HG03520 (cell line): ENCODE measurements around the gene FOXB2.

Experiments
- ATAC-seq: cut with Tn5 transposase; IDR thresholded peaks from one replicate; pipeline ENCODE4 v1.9.1; 2021; ENCODE audit warnings: mild to moderate bottlenecking, moderate library complexity; ENCODE audit not compliant: unreplicated experiment

The FOXB2 gene

DNA sequence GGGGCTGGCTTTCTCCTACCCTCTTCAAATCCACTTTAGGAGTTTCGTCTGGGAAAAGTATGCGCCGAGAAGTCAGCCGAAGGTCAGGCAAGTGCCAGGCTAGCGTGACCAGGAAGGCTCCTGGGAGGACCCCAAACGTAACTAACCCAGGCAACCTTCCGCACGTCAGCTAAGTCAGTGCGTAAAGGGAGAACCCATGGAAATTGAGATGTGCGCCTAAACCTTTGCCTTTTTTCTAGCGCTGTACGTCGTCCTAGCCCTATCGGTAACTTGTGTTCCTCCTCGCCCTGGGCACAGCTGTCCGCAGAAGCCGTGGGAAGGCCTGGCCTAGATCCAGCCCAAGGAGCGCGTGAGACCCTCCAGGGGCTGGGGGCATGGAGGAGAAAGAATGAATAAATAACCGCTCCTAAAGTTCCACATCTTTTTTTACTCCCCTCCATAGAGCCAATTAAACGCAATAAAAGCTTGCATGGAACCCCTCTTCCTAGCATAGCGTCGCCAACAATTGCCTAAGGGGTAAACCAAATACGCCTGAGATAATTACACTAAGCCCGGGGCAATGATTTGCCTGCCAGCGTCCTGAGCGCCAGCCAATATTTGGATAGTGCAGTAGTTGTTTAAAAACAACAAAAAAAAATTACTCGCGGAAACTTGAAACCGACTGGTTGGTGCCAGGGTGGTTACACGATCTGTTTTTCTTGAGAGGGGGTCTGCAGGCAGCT lies 4.0 kb upstream of the FOXB2 start:
- no peak for ATAC-seq

DNA sequence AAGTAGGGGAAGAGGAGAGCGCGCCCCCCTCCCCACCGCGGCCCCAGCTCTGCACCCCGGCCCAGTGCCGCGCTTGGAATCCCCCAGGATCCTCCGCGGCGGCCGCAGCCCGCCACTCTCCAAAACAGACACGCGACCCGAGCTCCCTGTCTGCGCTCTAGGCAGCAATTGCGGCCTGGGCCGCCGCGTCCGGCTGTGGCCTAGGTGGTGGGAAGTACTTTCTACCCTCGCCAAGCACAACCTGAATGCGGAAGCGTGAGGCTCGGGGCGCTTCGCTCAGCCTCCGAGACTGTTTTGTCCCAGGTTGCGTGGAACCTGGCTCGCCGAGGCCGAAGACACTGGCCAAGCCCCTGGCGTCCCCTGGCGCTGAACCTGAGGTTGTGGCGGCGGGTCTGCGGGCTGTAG lies 3.3 kb upstream of the FOXB2 start:
- ATAC-seq = no peak

DNA sequence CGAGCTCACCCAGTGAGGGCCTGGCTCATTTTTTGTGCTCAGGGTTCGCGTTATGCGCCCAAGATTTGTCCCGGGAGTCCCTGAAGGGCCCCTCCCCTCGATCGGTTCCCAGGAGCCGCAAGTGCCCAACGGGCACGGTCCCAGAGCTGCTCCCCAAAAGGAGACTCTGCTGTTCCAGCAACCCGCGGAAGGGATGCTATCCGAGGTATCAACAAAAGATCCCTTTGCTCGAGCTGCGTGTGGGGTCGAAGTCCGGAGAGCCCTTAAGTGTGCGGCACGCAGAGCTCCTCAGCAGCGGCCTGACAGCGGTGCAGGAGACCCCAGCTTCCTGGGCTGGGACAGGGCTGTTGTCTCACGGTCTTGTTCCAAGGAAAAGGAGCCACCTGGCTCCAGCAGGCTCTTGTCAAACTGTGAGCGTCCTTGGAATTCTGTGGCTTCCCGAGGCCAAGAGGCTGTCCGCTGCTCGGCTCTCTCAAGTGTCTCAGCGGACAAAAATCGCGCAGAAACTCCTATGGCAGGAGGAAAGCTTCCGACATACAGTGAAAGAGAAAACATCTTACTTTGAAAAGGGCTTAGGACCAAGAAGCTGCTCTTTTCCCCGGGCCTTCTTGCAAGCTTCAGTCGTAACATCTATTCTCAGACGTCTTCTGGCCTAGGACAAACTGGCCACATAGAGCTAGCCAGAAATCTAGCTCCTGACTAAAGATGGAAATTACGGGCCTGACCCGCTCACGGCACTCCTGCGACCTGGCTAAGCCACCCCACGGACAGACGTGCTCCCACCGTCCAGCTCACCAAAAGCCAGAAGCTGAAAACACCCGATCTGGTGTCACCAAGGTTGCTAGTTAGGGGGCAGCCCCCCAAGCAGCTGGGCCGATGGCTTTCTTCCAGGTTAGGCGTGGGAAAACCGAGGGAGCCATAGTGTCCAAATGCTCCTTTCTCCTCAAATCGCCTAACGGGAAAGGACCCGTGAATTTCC lies 2.6 kb upstream of the FOXB2 start:
- no peak for ATAC-seq

DNA sequence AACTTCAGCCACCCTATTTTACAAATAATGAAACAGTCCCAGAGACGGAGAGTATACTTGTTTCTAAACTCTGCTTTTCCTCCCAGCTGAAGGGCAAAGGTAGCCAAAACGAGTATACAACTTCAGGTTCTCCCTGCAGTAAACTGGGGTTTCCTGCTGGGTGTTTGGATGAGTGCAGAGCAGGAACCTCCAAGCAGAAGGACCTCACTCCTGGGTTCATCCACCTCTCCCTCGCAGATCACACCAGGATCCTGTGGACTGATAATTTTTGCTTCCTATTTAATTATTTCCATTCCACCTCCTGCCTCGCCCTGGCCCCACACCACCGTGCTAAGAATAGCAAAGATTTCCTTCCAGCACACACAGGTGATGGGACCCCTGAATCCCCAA lies 2.0 kb upstream of the FOXB2 start:
- no peak for ATAC-seq

DNA sequence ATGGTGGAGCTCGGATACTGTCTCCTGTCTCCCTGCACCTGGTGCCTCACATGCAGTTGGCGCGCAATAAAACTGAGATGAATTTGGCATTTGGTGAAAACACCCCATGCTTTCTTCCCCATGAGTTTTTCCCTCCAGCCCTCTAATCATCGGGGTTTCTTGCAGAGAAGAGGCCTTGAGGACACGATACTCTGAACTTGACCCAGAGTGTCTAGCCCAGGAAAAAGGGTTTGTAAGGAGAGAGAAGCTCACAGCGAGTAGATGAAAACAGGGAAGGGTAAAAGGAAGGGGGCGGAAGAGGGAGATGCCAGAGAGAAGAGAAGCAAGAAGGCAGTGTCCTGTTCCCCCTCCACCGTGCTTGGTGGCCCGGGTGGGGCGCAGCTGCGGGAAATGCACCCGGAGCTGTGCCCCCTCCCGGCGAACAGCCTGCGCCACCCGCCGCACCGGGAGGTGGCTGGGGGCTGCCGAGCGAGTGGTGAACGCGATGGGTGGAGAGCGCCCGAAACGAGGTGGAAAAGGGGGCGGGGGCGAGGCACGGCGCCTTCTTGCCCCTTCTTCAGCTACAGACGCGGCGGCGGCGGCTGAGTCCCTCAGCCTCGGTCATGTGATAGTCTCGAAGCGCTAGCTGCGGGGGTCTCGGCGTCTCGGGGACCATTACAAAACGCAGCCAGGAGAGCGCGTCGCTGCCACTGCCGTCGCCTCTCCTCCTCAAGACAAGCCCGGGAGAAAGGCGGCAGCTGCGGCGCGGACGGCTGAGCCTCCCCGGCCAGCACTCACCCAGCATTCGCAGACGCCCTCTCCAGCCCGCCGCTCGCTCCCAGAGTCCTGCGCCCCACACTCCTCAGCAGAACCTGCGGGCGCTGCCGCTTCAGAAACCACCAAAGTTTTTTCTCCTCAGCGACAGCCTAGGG lies 1.1 kb upstream of the FOXB2 start:
- no peak for ATAC-seq

DNA sequence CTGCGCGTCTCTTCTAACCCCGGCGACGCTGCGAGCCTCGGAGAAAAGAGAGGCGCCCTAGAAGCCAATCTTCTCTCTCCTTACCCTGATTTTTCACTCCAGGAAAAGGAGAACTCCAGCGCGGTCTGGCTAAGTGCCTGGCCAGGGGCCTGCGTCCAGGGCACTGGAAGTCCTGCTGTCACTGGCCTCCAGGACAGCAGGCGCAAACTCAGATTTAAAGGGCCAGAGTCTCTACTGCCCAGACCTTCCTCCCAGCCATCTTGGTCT lies 553 bp upstream of the FOXB2 start:
- ATAC-seq = no peak

DNA sequence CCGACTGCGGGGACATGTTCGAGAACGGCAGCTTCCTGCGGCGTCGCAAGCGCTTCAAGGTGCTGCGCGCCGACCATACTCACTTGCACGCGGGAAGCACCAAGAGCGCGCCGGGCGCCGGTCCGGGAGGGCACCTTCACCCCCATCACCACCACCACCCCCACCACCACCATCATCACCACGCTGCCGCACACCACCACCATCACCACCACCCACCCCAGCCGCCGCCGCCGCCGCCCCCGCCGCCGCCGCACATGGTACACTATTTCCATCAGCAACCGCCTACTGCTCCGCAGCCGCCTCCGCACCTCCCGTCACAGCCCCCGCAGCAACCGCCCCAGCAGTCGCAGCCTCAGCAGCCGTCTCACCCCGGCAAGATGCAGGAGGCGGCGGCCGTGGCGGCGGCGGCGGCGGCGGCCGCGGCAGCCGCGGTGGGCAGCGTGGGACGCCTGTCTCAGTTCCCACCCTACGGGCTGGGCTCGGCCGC lies 514 bp downstream of the FOXB2 start:
- ATAC-seq = no peak

DNA sequence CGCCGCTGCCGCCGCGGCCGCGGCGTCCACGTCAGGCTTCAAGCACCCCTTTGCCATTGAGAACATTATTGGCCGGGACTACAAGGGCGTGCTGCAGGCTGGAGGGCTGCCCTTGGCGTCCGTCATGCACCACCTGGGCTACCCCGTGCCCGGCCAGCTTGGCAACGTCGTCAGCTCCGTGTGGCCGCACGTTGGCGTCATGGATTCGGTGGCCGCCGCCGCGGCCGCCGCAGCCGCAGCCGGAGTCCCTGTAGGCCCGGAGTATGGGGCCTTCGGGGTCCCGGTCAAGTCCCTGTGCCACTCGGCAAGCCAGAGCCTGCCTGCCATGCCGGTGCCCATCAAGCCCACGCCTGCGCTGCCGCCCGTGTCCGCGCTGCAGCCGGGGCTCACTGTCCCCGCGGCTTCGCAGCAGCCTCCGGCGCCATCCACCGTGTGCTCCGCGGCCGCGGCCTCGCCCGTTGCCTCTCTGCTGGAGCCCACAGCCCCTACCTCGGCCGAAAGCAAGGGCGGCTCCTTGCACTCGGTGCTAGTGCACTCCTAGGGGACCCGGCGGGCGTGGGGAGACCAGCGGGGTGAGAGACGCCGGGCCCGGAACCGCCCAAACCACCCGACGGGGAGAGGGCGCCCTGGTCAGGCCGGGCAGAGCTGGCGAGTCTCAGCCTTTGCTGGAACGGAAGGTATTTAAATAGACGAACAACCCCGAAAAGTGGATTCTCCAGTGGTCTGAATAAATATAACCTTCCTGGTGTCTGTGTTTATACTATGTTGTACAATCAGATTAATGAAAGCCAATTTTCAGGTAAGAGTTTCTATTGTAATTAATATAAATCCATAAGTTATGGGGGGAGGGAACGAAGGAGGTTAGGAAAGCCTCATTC lies 1.2 kb downstream of the FOXB2 start:
- ATAC-seq = no peak

DNA sequence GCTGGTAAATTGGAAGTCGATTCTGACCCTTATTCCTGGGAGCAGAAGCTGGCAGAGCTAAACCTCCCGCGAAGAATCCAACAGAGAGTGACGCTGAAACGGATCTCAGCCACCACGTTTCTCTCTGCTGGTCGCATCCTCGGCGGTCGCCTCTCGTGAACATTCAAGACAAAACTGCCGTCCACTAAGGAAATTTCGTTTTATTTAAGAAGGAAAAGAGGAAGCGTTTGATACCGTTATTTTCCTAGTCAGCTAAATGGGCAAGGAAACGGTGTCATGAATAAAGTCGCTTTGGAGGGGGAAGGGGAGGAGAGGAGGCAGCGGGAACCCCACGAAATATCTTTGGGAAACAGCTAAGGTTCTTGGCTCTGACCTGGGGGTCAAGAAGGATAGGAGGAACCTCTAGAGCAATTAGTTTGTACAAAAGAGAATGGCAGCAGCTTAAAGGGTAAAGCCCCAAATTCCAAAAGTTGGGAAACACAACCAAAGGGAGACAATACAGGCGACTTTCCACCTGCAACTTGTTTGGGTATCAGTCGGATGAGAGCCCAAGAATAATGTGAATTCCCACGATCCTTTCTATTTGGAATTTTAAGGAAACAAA lies 1.9 kb downstream of the FOXB2 start:
- no peak for ATAC-seq

DNA sequence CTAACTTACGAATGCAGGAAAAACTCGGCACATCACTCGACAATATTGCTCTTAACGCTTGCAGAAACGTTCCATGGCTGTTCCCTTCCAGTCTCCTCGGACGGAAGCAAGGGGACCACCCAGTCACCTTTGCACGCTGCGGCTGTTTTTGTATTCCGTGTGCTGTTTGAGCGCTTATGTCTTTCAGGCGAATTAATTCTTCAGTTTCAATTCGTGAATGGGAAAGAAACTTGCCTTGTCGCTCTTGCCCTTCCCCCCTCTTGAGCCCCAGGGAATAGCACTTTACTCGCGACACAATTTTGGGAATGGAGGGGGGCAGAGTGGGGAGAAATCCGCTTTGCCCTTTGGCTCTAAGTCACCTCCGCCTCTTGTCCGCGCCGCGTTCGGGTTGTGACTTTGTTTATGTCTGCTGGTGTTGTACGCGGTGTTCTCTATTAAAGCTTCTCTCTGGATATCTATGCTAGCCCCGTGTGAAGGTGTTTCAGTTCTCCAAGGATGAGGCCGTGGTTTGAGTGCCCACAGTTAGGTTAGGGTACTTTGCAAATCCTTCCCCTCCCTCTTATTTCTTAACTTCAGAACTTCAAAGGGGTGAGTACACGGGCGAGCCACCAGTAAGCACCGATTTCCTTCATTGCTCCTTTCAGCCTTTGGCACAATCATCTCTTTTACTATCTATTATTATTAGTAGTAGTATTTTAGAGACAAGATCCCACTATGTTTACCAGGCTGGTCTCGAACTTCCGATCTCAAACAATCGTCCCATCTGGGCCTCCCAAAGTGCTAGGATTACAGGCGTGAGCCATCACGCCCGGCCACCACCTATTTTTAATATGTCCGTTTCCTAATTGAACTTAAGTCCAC lies 2.7 kb downstream of the FOXB2 start:
- no peak for ATAC-seq

DNA sequence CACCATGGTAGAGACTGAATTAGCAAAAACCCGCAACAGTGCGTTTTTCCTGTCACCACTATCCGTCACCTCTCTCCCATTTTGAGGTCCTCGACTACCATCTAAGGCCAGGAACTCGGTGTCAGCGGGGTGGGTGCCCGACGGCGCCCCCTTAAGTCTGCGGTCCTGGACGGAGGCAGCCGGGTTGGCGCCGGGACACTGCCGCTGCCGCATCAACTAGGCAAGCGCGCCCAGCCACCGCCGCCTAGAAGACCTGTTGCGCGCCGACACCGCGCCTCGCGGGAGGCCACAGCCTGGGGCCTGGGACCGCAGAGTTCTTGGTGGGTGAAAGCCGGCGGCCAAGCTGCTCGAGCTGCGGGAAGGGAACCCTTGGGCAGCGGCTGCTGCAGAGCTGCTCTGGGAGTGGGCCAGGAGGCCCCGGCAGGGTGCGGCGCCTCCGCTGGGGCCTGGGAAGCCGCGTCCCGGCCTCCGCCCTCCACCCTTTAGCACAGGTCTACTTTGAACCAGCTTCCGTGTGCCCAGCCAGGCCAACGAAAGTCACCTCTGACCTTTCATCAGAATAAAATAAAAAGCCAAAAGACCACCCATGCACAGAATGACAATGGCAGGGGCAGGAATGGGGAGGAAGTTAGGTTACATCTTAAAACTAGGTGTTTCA lies 3.5 kb downstream of the FOXB2 start:
- ATAC-seq = no peak

DNA sequence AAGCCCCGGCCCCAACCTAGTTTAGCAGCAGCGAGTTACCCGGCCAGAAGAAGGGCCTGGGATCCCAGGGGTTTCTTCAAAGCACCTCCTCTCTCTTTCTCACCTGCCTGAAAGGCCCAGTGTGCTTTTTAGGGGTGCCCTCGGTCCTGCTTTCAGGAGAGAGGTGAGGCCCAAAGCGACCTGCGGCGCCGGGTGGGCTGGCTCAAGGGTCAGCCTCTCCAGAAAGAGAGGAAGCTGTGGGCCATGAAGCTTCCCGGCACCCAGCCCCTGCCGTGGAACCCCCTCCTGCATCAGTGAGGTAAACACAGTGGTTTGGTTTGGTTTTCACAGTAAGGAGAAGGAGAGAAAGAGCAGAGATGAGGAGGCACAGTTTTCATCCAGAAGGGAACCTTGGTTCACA lies 4.3 kb downstream of the FOXB2 start:
- ATAC-seq = no peak

DNA sequence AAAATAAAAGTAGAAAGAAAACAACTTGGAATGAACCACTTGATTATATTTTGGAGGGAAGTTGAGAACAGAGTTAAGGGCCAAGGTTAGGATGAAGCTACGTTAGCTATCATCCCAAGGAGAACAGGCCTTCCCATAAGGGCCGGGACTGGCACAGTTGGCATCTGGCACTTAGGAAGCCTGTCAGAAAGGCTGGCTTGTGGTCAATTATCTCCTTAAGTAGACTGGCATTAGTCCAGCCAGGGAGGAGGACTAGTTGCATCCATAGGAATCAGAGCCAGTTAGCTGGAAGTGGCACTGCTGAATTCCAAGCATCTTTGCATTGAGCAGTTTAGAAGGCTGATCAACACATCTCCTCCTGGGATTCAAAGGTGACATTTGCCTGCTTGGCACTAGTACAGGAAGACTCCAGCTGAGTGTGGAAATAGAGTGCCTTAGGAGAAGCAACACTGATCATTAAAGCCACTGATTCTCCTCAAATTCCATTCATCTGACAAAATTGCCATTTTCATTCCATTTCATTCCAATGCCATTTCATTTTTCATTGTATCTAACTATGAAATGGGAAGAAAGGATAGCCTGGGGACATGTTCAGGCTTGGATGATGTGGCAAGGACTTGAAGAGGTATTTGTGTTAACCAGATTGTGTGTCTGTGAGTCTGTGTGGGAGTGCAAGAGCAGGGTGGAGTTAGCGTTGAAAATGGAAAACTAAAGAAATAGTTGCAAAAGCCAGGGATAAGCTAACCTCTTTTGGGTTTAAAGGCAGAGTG lies 5.5 kb downstream of the FOXB2 start:
- ATAC-seq = no peak

DNA sequence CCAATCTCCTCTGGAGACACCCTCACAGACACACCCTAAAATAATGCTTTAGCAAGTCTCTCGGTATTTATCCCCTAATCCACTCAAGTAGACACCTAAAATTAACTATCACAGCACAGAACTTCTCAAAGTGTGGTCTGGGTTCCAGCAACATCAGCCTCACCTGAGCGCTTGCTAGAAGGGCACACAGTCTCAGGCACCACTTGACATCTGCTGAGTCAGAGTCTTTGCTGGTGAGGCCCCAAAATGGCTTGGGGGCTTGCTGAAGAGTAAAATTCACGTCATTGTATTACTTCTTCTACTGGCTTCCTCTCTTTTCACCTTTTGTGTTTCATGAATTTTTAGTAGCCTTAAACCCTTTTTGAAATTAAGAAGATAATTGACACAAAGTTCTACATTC lies 9.0 kb downstream of the FOXB2 start:
- no peak for ATAC-seq

DNA sequence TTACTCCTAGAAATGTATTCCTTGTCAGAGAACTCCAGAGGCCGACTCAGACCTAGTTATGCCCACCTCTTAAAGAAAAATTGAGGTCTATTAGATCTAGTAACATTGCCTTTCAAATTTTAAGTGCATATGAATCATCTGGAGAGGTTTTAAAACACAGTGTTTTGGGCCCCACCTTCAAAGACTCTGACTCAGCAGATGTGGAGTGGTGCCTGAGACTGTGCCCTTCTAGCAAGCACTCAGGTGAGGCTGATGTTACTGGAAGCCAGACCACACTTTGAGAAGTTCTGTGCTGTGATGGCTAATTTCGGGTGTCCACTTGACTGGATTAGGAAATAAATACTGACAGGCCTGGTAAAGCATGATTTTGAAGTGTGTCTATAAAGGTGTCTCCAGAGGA lies 10.6 kb downstream of the FOXB2 start:
- ATAC-seq = no peak

DNA sequence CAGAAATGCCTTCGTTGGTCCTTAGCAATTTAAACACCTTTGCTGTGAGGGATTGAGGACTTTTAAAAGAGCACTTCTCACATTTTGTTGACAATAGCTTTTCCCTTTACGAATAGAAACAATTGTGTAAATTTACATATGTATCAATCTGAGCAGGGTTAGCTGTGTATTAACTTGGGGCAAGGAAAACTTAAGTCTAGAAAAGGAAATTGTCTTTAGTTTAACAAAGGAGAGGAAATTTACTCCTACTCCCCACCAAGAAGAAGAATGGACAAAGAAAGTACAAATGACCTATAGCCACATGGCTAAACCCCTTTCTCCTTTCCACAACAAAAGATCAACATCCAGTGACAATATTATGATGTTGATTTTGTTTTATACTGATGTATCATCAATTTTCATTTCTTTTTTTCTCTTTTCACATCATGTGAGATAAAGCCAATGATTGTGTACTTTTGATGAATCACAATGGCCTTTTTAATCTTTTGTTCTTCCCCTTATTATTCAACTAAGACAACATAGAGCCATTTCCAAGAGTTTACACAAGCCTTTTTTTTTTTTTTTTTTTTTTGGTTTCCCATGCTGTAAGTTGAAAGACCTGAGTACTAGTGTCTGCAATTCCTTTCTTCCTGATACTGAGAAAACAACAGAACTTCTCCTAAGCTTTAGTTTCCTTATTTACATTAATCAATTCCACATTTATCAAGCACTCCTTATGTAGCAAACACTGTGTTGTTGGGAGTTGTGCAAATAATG lies 19.0 kb downstream of the FOXB2 start:
- ATAC-seq = no peak

DNA sequence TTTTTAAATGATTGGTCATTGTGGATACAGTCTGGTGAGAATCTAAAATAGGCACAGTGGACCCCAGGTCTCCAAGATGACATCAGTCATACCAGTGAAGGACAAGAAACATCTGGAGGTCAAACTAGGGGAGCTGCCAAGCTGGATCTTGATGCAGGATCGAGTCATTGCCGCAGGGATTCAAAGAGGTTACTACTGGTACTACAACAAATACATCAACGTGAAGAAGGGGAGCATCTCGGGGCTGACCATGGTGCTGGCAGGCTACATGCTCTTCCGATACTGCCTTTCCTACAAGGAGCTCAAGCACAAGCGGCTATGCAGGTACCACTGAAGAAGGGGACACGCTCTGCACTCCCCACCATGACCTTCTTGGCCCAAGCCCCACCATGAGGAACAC lies 20.9 kb downstream of the FOXB2 start:
- ATAC-seq = no peak
